Measurements from ENCODE around the gene BCHE.

The BCHE gene

DNA sequence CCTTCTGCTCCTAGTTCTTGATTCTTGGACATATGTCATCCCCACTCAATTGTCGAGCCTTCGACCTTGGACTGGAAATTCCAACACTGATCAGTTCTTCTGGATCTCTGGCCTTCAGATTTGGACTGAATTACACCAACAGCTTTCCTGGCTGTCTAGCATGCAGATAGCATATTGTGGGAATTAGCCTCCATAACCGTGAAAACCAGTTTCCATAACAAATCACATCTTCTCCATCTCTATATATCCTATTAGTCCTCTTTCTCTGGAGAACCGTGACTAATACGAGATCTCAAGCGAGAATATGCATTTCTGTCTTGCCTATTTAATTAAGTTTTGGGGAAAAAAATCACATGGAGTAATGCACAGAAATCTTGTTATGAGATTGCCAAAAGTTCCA, 8.8 kb upstream of the BCHE start:
- TF ChIP-seq SIN3A (IDR thresholded peaks at IDR 0.05; ENCODE audit: borderline replicate concordance, insufficient read depth, low read length) = no peak
- TF ChIP-seq TAF1 (IDR thresholded peaks at IDR 0.05; ENCODE audit: borderline replicate concordance, insufficient read depth, low read length) = no peak
- TF ChIP-seq, protein P1, sequence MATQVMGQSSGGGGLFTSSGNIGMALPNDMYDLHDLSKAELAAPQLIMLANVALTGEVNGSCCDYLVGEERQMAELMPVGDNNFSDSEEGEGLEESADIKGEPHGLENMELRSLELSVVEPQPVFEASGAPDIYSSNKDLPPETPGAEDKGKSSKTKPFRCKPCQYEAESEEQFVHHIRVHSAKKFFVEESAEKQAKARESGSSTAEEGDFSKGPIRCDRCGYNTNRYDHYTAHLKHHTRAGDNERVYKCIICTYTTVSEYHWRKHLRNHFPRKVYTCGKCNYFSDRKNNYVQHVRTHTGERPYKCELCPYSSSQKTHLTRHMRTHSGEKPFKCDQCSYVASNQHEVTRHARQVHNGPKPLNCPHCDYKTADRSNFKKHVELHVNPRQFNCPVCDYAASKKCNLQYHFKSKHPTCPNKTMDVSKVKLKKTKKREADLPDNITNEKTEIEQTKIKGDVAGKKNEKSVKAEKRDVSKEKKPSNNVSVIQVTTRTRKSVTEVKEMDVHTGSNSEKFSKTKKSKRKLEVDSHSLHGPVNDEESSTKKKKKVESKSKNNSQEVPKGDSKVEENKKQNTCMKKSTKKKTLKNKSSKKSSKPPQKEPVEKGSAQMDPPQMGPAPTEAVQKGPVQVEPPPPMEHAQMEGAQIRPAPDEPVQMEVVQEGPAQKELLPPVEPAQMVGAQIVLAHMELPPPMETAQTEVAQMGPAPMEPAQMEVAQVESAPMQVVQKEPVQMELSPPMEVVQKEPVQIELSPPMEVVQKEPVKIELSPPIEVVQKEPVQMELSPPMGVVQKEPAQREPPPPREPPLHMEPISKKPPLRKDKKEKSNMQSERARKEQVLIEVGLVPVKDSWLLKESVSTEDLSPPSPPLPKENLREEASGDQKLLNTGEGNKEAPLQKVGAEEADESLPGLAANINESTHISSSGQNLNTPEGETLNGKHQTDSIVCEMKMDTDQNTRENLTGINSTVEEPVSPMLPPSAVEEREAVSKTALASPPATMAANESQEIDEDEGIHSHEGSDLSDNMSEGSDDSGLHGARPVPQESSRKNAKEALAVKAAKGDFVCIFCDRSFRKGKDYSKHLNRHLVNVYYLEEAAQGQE (IDR thresholded peaks at IDR 0.05; ENCODE audit: insufficient read depth in 1 of 2, low read depth in 2 of 2, low read length in 2 of 2) = no peak
- no peak for TF ChIP-seq FOXP2 (optimal IDR thresholded peaks at IDR 0.05; ENCODE audit: borderline replicate concordance, extremely low read depth, extremely low read length, insufficient read depth)
- TF ChIP-seq POLR2AphosphoS5 (IDR thresholded peaks at IDR 0.05; ENCODE audit: low read depth, low read length) = no peak

DNA sequence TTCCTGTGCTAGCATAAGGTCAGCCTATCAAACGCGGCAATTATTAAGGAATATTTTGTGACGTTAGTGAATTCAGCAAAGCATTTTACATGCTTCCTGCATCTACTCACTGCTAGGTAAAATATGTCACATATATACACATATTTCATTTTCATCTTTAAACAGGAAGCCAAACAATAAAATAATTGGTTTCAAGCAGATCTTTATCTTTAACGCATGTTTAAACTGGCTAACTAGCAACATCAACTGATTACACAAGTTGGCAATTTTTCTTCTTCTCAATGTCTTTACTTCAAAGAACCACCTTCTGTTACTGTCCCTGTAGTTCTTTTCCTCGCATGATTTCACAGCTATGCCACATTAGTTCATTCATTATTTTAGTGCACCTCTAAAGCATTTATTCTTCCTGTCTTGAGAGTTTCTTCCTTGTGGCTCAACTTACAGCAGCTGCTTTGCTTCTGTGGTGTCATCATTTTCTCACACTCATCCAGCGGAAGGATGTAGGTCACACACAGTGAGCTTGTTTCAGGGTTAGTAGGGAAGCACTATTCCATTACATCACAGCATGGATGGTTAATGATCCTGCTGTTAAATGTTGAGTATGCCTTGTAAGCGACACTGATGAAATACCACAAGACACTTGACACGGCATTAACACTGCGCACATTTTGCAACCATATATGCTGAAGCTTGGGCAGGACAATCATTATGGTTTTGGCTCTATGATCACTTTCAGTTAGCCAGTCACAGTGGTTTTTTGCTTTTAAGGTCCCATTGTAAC, 2.3 kb upstream of the BCHE start:
- TF ChIP-seq SIN3A (IDR thresholded peaks at IDR 0.05; ENCODE audit: borderline replicate concordance, insufficient read depth, low read length) (0 out of 2 replicates have a peak, but pooled peaks have one; percentile 40), FOXP2 (optimal IDR thresholded peaks at IDR 0.05; ENCODE audit: borderline replicate concordance, extremely low read depth, extremely low read length, insufficient read depth) (no peak), POLR2AphosphoS5 (IDR thresholded peaks at IDR 0.05; ENCODE audit: low read depth, low read length) (peak; percentile 36; the same call in 1 of the 2 replicates), TAF1 (IDR thresholded peaks at IDR 0.05; ENCODE audit: borderline replicate concordance, insufficient read depth, low read length) (no peak)
- TF ChIP-seq, protein P1 (IDR thresholded peaks at IDR 0.05; ENCODE audit: insufficient read depth in 1 of 2, low read depth in 2 of 2, low read length in 2 of 2) = no peak

DNA sequence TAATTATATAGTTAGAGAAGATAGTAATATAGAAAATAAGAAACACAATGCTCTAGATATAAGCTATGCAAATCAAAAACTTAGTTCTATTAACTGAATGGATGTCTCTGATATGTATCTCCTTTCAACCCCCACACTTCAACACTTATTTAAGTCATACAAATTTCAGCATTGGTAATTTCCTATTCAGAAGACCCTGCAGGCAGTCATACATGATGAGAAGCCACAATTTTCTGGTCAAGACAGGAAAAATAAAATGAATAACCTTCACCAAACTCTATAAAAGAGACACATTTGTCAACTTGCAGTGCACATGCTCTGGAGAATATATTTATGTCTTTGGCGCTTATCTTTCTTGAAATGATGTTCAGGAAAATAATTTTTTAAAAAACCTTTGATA, 578 bp upstream of the BCHE start:
- TF ChIP-seq, protein P1 (IDR thresholded peaks at IDR 0.05; ENCODE audit: insufficient read depth in 1 of 2, low read depth in 2 of 2, low read length in 2 of 2) = no peak
- TF ChIP-seq FOXP2 (optimal IDR thresholded peaks at IDR 0.05; ENCODE audit: borderline replicate concordance, extremely low read depth, extremely low read length, insufficient read depth) (no peak), TAF1 (IDR thresholded peaks at IDR 0.05; ENCODE audit: borderline replicate concordance, insufficient read depth, low read length) (no peak), POLR2AphosphoS5 (IDR thresholded peaks at IDR 0.05; ENCODE audit: low read depth, low read length) (no peak), SIN3A (IDR thresholded peaks at IDR 0.05; ENCODE audit: borderline replicate concordance, insufficient read depth, low read length) (no peak)

DNA sequence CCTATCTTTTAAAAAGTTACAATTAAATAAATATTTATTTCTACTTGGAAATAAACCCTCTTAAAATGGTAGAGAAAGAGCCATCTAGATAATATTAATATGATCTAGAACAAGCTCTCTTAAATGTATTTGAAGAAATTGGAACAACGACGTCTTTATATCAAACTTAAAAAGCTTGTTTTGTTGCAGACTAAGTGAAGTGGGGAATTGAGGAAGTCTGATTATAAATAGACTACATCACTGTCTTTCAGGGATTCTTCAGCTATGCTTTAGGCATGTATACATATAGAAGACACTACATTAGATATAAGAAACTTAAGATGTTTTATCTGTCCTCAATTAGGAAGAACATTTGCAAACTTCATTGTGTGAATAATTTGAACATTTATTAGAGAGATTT, 1.8 kb downstream of the BCHE start:
- TF ChIP-seq, protein P1 (IDR thresholded peaks at IDR 0.05; ENCODE audit: insufficient read depth in 1 of 2, low read depth in 2 of 2, low read length in 2 of 2) = no peak
- TF ChIP-seq TAF1 (IDR thresholded peaks at IDR 0.05; ENCODE audit: borderline replicate concordance, insufficient read depth, low read length) (no peak), FOXP2 (optimal IDR thresholded peaks at IDR 0.05; ENCODE audit: borderline replicate concordance, extremely low read depth, extremely low read length, insufficient read depth) (no peak), POLR2AphosphoS5 (IDR thresholded peaks at IDR 0.05; ENCODE audit: low read depth, low read length) (no peak; the same call in 1 of the 2 replicates), SIN3A (IDR thresholded peaks at IDR 0.05; ENCODE audit: borderline replicate concordance, insufficient read depth, low read length) (no peak)
